Activated gamma-delta T cell (primary cell): ENCODE data around the gene LEMD2.

Experiments
- DNase-seq: peaks from one replicate; lab custom pipeline; 2025; lab: John Stamatoyannopoulos, UW

The LEMD2 gene

DNA sequence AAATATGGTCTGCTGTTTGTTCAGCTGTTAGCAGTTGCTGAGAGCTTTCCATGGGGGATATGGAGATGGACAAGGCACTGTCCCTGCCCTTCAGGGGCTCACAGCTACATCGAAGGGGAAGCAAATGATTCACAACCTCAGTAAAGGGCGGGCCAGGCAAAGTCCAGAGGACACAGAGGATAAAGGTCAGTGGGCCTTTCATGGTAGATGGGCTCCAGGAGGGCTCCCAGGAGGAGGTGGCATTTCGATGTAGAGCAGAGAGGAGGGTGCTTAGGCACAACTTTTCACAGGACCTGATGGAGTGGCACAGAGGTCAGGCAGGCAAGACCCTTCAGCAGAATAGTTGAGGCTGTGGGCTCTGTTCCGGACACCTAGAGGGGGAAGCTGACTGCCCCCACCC is 30.1 kb upstream of the LEMD2 start:
- DNase-seq = no peak

DNA sequence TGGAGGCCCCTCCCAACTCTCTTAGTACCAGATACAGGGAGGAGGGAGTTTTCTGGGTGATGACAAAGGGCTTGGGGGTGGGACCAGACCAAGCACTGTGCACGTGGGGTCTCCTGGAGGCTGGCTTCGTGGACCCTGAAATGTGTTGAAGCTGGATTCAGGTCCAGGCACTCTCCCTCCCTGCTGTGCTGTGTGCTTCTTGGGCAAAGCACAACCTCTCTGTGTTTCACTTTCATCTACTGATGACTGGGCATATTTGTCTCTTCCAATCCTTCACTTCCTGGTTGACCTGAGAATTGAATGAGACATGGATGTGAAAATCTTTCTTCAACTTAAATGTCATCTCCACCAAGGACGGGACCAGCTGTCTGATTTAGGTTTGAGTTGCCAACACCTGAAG is 29.4 kb upstream of the LEMD2 start:
- DNase-seq = no peak

DNA sequence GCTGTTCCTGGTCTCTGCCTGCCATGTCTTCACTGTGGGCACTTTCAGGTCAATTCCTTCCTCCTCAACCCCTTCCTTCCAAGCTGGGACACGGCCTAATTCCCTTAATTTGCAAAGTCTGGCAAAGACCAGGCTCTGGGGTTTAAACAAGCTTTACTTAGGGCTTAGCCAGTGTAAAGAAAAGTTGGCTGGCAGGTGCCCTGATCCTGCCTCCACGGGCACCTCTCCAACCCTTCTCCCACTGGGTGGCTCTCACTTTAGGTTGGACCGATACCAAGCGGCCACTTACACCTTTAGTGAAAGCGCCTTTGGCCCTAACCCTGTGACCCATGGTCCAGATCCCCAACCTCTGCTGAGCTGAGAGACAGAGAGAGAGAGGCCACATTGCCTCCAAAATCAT is 28.6 kb upstream of the LEMD2 start:
- DNase-seq = no peak

DNA sequence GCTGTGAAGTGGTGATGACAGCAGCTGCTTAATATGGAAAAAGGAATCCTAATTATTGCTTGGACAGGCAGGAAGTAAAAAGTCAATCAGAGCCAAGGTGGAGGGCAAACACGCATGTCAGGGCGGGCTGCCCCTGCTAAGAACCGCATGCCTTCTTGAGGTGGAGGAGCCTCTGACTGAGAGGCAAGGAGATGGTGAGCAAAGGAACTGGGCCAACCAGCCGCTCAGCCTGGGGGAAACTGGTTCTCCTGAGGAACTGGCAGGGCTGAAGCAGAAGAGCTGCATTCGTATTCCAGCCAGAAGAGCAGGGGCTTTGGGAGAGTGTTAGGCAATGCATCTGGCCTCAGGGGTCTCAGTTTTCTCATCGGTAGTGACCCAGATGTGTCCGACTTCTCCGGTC is 28.0 kb upstream of the LEMD2 start:
- no peak for DNase-seq

DNA sequence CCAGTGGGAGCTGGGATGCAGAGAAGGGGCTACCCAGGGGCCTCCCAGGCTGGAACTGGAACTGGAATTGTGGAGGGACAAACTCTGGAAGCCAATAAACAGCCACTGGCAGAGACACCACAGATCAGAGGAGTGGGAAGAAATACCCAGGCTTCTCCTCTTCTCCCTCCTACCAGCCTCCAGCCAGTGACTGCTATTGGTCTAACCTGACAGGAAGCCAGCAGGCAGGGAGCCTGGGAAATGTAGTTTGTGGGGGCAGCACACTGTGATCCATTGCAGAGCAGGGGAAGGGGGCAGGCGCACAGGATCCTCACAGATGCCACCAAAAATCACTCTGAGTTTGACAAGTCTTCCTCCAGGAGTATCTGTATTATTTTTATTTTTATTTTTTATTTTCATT is 26.9 kb upstream of the LEMD2 start:
- no peak for DNase-seq

DNA sequence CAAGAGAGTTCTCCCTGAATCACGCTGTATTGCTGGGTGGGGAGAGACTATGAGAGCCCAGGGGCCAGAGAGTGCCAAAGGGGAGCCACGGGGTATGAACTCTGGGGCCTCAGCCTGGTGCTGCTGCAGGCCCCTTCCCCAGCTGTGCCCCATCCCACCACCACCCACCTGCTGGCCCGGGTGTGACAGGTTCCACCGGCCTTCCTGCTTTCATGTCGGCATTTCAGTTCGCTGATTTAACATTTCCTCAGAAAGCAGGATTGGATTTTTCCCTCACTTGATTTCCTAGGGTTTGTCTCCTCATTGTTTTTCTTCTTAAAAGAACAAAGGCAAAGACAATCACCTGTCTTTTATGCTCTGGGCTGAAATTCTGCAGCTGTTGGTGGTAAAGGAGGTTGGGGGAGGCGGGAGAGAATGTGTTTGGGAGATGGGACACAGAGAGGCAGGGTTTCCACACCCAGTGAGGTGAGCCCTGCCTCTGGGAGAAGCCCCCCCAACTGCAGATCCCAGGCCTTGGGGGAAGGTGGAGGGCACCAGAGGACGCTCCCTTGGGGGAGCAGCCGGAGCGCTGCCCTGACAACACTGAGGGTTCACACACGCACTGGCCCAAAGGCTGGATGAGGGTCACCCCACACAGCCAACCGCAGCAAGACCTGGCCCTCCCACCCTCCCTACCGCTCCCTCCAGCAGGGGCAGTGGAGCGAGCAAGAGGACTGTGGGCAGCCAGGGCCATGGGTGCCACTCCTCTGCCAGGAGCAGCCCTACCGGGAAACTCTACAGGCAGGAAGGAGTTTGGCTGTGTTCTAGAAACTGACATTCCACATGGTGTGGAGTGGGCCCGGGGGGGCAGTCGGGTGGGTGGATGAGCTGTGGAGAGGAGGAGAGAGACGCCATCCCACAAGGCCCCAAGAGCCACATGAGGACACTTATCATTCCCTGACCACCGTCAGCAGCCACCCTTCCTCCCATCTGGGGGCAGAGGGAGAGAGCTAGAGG is 25.4 kb upstream of the LEMD2 start:
- DNase-seq = no peak

DNA sequence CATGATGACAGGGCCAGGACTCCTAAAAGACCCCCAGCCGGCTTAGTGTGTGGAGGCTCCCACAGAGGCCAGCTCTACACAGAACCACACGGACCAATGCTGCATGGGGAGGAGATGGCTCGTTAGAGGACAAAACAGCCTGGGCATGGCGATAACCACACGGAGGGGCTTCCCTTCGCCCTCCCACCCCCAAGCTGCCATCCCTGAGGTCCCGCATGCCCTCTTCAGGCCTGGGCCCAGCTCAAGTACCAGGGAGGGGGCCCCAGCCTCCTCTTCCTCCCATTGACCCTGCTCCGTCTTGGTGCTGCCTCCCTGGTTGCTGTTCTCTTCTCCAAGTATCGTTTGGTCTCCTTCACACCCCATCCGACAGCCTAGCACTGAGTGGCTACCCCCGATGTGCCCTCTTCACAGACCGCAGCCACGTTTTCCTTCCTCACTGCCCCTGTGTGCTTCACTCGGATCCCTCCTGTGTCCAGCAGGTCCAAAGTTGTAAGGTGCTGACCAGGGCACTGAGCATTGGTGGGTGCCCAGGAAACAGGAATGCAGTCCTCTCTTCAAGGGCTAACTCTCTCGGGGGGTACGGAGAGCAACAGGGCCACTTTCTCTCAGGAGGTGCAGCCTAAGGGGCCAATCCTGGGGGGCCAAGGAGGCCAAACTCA is 24.4 kb upstream of the LEMD2 start:
- DNase-seq = no peak

DNA sequence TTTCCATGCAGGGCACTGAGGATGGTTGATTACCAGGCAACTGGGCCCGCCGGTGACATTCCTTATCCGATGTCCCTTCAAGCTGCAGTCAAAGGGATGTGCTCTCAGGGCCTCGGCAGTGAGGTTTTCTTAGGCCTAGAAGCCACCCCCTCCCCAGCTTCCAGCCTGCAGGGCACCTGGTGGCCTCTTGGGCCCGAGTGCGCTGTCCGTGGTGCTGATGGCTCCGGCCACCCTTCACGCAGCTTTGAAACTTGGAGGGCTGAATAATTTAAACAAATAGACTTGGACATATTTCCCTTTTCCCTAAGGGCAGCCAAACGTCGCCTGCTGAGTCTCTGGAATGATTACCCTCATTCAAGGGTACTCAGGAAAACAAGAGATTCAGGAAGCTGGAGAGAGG is 23.7 kb upstream of the LEMD2 start:
- no peak for DNase-seq

DNA sequence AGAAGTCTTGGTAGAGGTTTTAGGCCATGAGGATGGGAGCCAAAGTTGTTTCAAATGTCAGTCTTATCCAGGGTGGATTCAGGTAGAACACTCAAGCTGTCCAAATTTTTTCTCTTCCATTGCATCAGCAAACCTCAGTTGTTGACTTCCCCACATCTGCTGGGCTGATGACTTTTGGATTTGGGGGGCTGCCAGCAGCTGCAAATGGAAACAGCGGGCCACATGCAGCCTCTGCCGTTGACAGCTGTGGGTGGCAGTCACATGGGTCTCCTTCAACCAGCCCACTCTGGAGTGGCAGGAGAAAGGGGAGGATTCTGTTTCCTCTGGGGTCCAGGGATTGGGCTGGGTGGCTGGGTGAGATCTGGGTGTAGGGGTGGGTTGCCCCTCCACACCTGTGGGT is 20.7 kb upstream of the LEMD2 start:
- DNase-seq = no peak

DNA sequence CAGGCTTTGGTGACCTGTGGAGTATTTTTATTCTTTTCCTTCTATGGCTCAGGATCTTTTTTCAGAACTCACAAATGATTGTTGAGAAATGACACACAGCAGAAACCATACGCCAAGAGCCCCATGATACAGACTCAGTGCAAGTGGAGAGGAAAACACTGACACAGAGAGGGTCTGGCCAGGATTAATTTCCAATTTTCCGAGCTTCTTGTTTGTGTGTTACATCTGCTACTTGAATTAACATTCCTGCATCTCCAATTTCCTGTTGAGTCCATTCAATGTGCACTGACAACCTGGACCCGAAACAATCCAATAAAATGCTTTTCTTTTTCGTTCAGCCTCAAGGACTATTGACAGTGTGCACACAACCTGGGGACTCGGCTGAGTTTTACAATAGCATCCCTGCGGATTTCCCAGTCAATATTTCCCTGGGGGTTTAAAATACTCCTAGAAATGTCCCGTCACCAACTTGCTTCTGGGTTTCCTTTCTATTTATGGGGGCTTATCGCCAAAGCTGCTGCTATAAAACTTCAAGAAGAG is 19.8 kb upstream of the LEMD2 start:
- DNase-seq = no peak

DNA sequence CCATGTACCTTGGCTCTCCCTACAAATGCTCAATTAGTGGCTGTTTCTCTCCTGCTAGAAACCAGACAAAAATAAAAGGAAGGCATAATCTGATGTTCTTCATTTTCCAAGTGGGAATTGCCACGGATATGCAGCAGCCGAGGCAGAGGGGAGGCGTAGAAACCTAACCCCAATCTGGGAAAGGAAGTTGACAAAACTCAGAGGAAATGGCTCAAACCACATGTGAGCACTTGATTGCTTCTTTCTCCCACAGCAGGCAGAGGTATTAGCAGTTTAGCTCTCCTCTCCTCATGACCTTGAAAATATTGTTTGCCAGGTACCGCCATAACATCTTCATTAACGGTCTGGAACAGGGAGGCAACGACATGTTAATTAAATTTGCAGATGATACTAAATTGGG is 18.7 kb upstream of the LEMD2 start:
- no peak for DNase-seq

DNA sequence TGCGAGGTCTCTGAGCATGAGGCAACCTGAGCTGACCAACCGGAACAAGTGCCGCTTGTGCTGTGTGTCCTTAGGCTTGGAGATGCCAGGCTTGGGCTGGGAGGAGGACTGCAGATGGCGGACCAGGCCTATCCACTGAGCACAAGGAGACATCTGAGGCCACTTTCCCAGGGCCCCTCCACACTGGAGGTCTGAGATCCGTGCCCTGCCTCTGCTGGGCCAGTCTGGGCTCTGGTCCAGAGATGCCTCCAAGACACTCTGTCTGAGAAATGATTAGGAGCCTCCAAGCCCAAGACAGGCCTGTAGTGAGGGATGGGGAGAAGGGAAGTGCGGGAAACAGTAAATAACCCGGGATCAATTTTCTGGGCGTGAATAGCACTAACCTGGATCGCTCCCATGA is 17.9 kb upstream of the LEMD2 start:
- DNase-seq = no peak

DNA sequence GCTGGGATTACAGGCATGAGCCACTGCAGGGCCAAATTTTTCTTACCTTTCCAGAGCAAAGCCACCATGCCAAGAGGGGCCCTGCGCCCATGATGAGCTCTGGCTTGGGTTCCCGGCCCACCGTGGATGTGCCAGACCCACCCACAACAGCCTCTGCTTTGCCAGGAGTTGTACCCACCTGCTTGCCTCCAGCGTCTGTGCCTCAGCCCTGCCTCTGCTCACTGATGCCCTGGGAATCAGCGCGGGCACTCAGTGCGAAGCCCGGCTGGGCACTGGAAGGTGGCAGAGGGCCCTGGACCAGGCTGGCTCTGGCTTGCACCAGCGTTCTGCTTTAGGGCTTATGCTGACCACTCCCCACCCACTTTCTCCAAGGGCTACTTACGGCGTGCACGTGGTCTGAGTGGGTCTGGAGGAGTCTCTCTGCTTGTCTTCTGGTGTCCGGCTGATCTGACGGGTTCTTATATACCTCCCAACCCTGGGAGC is 14.7 kb upstream of the LEMD2 start, which contains the start of gene MLN:
Gene MLN (minus strand): TSS at position 433 of the 483 bp plus-strand sequence. CDS start 2,840 bp downstream, outside the sequence.
- no peak for DNase-seq

DNA sequence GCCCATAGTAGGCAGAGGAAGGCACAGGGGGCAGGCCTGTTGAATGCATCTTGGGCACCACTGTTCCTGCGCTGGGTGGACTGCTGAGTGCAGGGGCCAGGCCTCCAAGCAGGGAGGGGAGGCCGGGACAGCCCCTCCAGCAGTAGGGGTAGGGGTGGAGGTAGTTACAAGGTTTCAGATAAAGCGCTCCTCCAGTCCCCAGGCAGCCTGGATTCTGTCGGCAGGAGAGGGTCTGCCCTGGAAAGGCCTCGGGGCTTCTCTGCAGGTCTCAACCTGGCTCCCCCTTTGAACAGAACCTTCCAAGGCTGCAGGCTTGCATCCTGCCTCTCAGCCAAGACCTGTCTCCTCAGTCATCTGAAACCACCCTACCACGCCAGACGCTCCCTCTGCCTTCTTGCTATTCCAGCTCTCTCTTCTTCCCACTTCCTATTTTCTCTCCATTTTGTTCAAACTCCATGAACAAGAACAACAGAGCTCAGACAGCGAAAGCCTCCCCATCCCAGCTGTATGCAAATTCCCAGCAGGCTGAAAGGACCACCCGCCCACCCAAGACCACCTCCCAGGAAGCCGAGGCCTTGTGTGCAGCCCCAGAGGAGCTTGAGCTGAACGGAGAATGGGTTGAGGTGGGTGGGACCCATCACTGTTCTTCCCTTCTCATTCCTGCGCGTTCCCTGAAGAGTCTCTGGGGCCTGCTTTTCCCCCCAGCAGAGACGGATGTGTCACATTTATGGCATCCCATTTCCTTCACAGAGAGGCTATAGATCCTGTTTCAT is 13.4 kb upstream of the LEMD2 start:
- DNase-seq = no peak

DNA sequence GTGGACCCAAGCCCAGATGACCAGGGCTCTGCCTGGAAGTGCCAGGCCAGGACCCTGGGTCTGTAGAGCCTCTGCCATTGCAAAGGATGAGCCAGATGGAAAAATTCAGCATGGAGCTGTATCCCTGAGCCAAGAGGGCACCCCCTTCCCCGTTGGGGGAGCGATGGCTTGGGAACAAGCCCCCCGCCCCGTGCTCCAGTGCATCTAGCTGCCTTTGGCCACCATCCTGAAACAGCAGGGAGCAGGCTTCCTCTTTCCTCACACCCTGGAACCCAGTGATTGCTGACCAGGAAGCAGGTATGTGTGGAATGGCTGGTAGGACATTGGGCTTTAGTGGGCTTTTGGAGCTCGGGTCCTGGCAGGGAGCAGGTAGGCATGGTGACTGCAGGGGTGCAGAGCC is 12.7 kb upstream of the LEMD2 start:
- no peak for DNase-seq

DNA sequence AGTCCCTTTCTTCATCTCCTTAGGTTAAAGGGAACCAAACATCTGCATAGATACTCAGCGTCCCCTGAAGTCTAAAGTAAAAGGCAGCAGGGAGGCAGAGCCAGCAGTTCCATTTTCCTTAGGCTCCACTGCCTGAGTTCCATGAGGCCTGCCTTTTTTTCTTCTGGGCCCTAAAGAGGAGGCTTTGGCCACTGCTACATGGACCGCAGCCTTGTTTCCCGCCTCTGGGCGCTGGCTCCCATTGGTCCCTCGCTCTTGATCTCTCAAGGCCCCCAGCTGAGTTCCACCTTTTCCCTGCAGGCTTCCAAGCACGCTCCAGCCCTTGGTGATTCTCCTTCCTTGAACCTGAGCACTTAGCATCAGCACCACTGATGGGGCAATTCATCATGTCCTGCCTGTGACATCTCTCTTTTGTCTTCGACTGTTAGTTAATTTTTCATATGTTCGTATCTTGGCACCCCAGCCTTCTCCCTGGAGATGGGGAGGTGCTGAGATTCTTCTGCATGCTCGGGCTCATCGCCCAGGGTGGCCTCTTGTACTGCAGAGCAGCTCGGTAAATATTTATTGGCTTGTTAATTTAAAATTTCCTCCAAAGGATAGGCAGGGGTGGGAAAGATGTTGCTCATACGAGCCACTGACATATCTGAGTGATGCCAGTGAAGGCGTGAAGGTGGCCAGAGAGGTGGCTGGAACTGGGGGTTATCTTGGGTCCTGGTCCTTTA is 11.5 kb upstream of the LEMD2 start:
- no peak for DNase-seq

DNA sequence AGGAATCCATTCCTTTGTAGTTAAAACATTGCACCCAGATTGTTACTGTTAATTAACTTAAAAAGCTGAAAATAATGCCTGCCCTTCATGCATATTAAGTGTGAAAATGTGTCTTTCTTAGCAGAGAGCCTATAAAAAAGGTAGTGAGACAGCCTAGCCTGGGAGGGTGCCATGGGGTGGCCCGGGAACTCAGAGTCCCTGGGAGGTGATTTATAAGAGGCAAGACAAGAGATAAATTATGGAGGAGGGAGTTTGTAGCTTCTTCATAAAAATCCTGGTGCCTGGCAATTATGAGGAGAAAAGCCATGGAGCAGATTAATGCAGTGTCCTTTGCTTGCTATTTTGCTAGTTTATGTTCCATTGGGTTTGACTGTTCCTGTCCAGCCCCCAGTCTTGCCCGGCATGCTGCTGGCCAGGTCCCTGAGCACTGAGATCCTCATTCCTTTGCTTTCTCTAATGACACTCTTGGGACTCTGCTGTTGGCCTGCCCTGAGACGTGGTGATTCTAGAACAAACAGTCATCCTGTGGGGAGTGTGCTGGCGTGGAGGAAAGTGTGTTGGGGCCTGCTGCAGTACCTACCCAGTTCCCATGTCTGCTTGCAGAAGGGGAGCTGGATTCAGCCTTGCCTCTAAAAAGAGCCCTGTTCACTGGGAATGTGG is 10.7 kb upstream of the LEMD2 start:
- no peak for DNase-seq

DNA sequence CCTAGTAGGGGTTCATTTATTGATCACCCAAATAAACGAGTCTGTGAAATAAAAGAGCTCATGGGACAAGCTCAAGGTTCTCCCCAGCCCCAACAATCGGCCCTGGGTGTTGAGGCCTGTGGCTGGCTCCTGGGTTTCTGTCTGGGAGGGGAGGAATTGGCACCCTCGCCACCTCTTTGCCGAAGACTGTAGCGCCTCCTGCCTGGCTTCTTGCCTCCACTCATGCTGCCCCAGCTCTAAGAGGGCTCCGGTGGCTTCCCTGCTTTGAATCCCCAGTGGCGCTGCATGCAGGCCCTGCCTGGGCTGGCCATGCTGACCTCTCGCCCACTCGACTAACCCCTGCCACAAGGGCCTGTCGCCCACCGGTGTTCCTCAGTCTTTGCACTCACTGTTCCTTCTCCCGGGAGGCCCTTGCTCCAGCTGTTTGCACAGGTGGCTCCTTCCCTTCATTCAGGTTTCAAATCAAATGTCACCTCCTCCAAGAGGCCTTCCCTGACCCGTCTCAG is 9.5 kb upstream of the LEMD2 start:
- DNase-seq = no peak

DNA sequence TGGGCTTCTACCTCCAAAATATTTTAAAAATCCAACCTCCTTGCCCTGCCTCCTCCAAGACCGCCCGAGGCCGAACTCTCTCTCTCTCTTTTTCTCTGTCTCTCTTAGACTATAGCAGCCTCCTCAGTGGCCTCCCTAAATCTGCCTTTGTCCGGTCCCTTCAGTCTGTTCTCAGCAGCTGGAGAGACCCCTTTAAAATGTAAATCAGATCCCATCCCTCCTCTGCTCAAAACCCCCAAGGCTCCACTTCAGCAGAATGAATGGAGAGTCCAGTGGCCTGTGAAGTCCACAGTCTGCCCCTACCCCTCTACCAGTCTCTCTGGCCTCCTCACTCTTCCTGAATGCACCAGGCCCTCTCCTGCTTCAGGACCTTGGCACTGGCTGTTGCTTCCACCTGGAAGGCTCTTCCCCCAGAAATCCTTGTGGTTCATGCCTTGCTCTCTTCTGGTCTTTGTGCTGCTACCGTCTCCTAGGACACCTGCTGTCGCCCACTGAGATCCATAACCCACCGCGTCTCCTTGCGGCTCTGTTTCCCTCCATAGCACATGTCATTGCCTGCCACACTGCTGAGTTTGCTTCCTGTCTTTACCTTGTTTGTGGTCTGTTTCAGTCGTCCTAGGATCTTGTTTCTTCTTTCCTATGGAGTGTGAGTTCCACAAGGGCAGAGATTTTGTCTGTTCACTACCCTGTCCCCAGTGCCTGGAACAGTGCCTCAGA is 8.9 kb upstream of the LEMD2 start:
- no peak for DNase-seq
